WERI-Rb-1 (cell line): ENCODE results near the gene ARL15.

ENCODE experiments used
- DNase-seq: peaks from one replicate; pipeline ENCODE4 v3.0.0-alpha.2; 2020
- H3K27ac ChIP-seq: fragments of 250-450 bp; sonication (Bioruptor Pico); 2 replicates; pipeline ENCODE4 v1.5.1; 2020; ENCODE audit warnings: mild to moderate bottlenecking, moderate library complexity
- H3K27me3 ChIP-seq: fragments of 250-450 bp; sonication (Bioruptor Pico); 2 replicates; pipeline ENCODE4 v1.5.1; 2021; ENCODE audit warnings: mild to moderate bottlenecking, low read depth, moderate library complexity; ENCODE audit not compliant: insufficient read depth, severe bottlenecking
- H3K36me3 ChIP-seq: fragments of 250-450 bp; sonication (Bioruptor Pico); 2 replicates; pipeline ENCODE4 v1.5.1; 2020; ENCODE audit warnings: mild to moderate bottlenecking, moderate library complexity
- H3K4me3 ChIP-seq: 2 replicates; pipeline ENCODE4 v1.5.1; 2011; ENCODE audit warnings: low read depth, mild to moderate bottlenecking, control low read depth, low read length
- H3K9me3 ChIP-seq: fragments of 250-450 bp; sonication (Bioruptor Pico); 2 replicates; pipeline ENCODE4 v1.5.1; 2021; ENCODE audit warnings: mild to moderate bottlenecking, moderate library complexity; ENCODE audit not compliant: severe bottlenecking
- TF ChIP-seq, protein P1 (sequence below): IDR thresholded peaks from 2 replicates; pipeline ENCODE4 v1.5.1; 2011; ENCODE audit warnings: low read depth, mild to moderate bottlenecking, control low read depth, inconsistent platforms, low read length

ARL15 gene

DNA sequence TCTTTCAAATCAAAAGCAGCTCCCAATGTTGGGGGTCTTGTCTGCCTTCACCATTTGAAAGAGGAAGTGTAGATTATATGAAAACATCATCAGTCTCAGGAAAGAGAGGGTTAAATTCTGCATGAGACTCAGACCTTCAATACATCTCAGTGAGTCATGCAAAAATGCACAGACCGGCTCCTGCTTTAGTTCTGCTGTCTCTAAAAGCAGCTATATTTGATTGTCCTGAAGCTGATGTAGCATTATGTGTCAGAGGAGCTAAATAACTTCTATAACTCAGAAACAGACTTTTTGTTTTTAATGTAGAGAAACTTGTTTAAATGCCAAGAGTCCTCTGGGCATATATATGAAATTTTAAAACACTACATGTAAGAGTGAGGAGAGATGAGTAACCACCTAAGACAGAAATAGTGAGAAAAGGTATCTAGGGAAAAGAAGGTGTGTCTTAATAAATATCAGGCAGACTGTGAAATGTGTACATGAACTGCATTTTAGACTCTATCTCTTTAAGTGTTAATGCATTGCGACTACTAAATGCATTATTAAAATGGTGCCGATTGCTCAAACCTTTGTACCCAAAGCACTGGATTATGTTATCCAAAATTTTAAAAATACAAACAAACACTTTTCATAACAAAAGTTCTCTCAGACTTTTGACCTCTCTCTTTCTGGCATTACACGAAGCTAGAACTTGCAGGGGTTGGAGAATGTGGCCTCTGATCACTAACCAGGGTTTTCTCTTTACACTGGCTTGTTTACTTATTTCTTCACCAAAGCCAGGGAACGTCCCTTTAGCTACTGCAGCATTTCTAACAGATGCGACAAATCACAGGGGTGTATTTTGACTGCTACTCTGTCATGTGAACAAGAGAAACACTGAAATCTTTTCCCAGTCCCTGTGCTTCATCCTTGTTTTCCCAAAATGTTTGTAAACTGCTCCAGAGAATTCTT, 302.3 kb downstream of the ARL15 start:
- TF ChIP-seq, protein P1, sequence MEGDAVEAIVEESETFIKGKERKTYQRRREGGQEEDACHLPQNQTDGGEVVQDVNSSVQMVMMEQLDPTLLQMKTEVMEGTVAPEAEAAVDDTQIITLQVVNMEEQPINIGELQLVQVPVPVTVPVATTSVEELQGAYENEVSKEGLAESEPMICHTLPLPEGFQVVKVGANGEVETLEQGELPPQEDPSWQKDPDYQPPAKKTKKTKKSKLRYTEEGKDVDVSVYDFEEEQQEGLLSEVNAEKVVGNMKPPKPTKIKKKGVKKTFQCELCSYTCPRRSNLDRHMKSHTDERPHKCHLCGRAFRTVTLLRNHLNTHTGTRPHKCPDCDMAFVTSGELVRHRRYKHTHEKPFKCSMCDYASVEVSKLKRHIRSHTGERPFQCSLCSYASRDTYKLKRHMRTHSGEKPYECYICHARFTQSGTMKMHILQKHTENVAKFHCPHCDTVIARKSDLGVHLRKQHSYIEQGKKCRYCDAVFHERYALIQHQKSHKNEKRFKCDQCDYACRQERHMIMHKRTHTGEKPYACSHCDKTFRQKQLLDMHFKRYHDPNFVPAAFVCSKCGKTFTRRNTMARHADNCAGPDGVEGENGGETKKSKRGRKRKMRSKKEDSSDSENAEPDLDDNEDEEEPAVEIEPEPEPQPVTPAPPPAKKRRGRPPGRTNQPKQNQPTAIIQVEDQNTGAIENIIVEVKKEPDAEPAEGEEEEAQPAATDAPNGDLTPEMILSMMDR = no peak
- no peaks in the 10 kb centered on the region for H3K9me3 ChIP-seq
- H3K27ac ChIP-seq = no peak overlapping the region
- H3K36me3 ChIP-seq = no peaks in the 10 kb centered on the region
- no peak for DNase-seq
- no peak overlapping the region for H3K4me3 ChIP-seq
- H3K27me3 ChIP-seq = no peaks in the 10 kb centered on the region

- H3K9me3 ChIP-seq = no peaks in the 10 kb centered on the region
- TF ChIP-seq, protein P1 = no peak
Measured at GRCh38 chr5:54004697-54005096, 305.7 kb downstream of the ARL15 start.

GRCh38 chr5:54002779-54003178, 307.6 kb downstream of the ARL15 start:
- Histone ChIP-seq H3K36me3 (no peaks in the 10 kb centered on the region), H3K27ac (no peak overlapping the region), H3K4me3 (no peak overlapping the region), H3K9me3 (no peaks in the 10 kb centered on the region), H3K27me3 (no peaks in the 10 kb centered on the region)
- no peak for DNase-seq
- TF ChIP-seq, protein P1 = no peak

More at GRCh38 chr5:54004697-54005096, 305.7 kb downstream of the ARL15 start:
- no peaks in the 10 kb centered on the region for H3K36me3 ChIP-seq
- H3K4me3 ChIP-seq = no peak overlapping the region
- DNase-seq = no peak
- H3K27ac ChIP-seq = no peak overlapping the region
- no peaks in the 10 kb centered on the region for H3K27me3 ChIP-seq

DNA sequence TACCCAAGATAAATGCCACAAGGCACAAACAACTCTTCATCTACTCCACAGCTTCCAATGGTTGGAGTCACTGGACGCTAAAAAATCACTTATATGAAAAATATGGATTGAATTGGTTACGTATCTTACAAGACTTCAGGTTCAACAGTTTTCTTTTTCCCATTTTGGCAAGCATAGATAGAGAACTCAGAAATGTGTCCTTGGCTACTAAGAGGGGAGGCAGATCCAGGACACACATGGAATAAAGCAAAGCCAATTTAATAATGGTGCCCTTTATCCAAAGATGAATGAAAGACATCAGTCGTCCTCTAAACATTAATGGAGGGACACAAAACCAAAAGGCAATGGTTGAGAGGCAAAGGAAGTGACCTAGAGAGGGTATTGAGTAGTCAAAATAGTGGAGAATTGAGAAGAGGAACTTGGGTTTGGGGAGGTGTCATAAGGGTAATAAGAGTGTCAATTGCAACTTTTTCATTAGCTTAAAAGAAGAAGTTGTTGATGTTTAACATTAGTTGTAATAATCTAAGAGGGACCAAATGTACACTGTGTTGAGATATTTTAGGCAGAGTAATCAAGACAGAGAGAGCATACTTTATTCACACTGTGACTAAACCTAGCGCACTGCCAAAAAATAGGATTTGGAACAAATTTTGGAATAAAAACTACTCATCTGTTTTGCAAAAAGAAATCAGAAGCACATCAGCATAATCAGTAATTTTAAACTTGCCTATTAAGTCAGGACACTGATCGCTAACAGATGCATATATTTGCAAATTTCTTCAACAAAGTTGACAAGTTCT, 308.2 kb downstream of the ARL15 start:
- Histone ChIP-seq H3K27ac (no peak overlapping the region), H3K27me3 (no peaks in the 10 kb centered on the region), H3K9me3 (no peaks in the 10 kb centered on the region), H3K4me3 (no peak overlapping the region), H3K36me3 (no peaks in the 10 kb centered on the region)
- TF ChIP-seq, protein P1 = no peak
- DNase-seq = no peak

GRCh38 chr5:54000011-54000410, 310.4 kb downstream of the ARL15 start:
- no peak for DNase-seq
- TF ChIP-seq, protein P1 = no peak
- H3K9me3 ChIP-seq = no peaks in the 10 kb centered on the region
- no peak overlapping the region for H3K27ac ChIP-seq
- H3K27me3 ChIP-seq = no peaks in the 10 kb centered on the region
- H3K36me3 ChIP-seq = no peaks in the 10 kb centered on the region
- H3K4me3 ChIP-seq = no peak overlapping the region
